MM.1S (cell line): ENCODE results near the gene ACAD9.

Source experiments
- CTCF ChIP-seq: fragments of 300-600 bp; sonication (generic); IDR thresholded peaks from 2 replicates; pipeline ENCODE4 v1.5.1; 2016; ENCODE audit warnings: antibody characterized with exemption, low read length, mixed read lengths
- EZH2phosphoT487 ChIP-seq: fragments of 300-600 bp; sonication (generic); IDR thresholded peaks from 2 replicates; pipeline ENCODE4 v1.6.1; 2018; ENCODE audit warnings: antibody characterized with exemption, low read length

- TF ChIP-seq CTCF (no peak), EZH2phosphoT487 (no peak)
Measured at GRCh38 chr3:128906031-128906803, 26.8 kb downstream of the ACAD9 start.
